ENCODE results near the gene CACNA1D. TPM values are rescaled to one million over a fixed set of nuclear protein-coding genes. Genes with fewer than 3 reads are reported as not detected.

CACNA1D gene
- total RNA-seq, 2 experiments from 2014 or later = not detected

DNA sequence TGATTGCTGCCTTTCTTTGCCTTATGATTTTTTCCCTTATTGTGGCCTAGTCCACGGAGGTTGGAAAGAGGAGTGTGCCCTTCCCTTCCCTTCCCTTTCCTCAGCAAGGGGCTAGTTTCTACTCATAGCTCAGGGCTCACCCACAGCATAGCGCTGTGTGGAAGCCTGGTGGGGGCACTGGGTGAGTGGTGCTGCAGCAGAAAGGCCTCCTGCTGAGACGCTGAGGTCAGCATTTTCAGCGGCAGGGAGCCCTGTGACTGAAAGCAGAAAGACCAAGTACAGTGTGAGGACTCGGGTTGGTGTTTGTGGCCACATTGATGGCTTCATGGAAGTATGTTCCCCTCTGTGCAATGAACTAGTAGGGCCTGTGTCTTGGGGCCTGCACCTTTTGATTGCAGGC, 21.9 kb downstream of the CACNA1D start:
- TF ChIP-seq, protein P1, sequence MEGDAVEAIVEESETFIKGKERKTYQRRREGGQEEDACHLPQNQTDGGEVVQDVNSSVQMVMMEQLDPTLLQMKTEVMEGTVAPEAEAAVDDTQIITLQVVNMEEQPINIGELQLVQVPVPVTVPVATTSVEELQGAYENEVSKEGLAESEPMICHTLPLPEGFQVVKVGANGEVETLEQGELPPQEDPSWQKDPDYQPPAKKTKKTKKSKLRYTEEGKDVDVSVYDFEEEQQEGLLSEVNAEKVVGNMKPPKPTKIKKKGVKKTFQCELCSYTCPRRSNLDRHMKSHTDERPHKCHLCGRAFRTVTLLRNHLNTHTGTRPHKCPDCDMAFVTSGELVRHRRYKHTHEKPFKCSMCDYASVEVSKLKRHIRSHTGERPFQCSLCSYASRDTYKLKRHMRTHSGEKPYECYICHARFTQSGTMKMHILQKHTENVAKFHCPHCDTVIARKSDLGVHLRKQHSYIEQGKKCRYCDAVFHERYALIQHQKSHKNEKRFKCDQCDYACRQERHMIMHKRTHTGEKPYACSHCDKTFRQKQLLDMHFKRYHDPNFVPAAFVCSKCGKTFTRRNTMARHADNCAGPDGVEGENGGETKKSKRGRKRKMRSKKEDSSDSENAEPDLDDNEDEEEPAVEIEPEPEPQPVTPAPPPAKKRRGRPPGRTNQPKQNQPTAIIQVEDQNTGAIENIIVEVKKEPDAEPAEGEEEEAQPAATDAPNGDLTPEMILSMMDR (IDR thresholded peaks at IDR 0.05) = no peak
- H3K27me3 Mint-ChIP-seq = peaks cover 2% of the 10 kb centered on the region
- CTCF ChIA-PET = no interaction called here
- H3K36me3 Mint-ChIP-seq (ENCODE audit: low read depth) = no peaks in the 10 kb centered on the region
- DNase-seq (no peak), ATAC-seq (no peak)
- no peak overlapping the region for H3K27ac Mint-ChIP-seq
- H3K4me1 Mint-ChIP-seq (ENCODE audit: low read depth) = no peaks in the 10 kb centered on the region
- intact Hi-C loops (cut with micrococcal nuclease) = no loop called here
- H3K9me3 Mint-ChIP-seq = no peaks in the 10 kb centered on the region
- H3K4me3 Mint-ChIP-seq = no peak overlapping the region
- POLR2A ChIA-PET = no interaction called here

DNA sequence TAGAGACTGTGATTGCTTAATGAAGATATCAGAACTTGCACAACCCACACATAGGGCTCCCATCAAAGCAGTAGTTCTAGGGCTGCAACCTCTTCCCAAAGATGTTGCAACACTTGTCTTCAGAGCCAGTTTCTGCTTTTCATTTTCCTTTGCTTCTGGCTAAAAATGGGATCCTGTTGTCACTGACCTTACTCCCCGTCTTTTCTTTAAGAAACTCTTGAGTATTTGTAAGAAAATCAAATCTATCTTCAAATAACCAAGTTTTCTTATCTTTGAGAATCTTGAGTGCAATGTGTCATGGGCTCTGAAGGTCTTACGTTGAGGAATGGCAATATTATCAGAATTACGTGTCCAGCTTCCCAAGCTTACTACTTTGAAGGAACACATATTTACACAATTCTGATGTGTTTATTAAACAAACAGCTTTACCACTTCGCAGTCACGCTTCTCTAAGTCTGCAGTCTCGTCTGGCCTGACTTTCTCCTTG, 24.1 kb downstream of the CACNA1D start:
- ChIA-PET CTCF (no interaction called here), POLR2A (interaction anchor here (0.6 kb wide), 1 partner anchor 242 kb away, joined by 3 read pairs; no protein-coding TSS in a partner anchor)
- TF ChIP-seq, protein P1 (IDR thresholded peaks at IDR 0.05) = no peak
- ATAC-seq = no peak
- Mint-ChIP-seq H3K27me3 (peaks cover 5% of the 10 kb centered on the region), H3K27ac (no peak overlapping the region), H3K4me3 (no peak overlapping the region), H3K36me3 (ENCODE audit: low read depth) (no peaks in the 10 kb centered on the region), H3K4me1 (ENCODE audit: low read depth) (no peaks in the 10 kb centered on the region), H3K9me3 (no peaks in the 10 kb centered on the region)
- DNase-seq = no peak
- intact Hi-C loops (cut with micrococcal nuclease) = no loop called here

DNA sequence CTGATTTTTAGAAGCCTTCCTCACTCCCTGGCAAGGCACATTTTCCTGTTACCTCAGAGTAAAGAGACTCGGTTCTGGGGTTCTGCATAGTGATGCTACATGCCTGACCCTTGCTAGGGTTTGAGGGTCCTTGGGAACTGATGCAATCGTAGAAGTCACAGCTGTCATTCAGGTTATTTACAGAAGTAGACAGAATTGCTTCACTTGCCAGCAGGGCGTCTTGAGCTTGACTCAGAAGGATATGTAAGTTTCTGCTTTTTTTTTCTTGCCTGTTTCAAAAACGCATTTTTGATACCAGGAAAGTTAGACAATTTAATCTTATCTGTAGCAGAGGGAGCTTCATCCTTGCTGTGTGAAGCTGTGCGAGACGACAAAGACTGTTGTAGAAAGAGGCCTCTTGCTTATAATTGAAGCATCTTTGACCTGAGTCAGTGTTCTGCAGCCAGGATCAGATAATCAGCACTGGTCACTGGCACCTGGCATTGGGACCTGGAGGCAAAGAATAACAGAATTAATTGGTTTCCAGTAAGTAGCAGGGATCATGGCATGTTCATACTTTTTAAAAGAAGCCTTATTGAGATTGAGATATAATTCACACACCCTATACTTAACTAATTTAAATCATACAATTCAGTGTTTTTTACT, 24.8 kb downstream of the CACNA1D start:
- POLR2A ChIA-PET = interaction anchor here (0.6 kb wide), 1 partner anchor 242 kb away, joined by 3 read pairs; no protein-coding TSS in a partner anchor
- intact Hi-C loops (cut with micrococcal nuclease) = no loop called here

DNA sequence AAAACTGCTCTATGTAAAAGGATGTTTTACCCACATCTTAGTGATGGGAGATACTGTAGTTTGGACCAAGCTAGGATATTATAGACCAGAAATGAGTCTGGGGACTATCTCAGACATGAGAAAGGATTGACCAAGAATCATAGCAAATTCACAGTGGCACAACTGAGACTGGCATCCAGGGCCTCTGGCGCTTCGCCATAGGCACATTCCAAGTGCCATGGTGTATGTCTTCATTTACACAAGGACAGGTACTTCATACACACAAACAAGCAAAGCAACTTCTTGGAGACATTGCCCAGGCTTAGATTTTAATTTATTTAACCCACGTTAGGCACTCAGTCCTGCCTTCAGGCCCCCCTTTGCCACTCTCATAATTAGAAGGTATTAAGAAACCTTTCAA, 28.9 kb downstream of the CACNA1D start:
- intact Hi-C loops (cut with micrococcal nuclease) = no loop called here
- peaks cover 8% of the 10 kb centered on the region for H3K27me3 Mint-ChIP-seq
- ChIA-PET POLR2A (no interaction called here), CTCF (no interaction called here)
- H3K4me3 Mint-ChIP-seq = no peak overlapping the region
- no peaks in the 10 kb centered on the region for H3K4me1 Mint-ChIP-seq (ENCODE audit: low read depth)
- ATAC-seq = no peak
- no peaks in the 10 kb centered on the region for H3K36me3 Mint-ChIP-seq (ENCODE audit: low read depth)
- H3K9me3 Mint-ChIP-seq = no peaks in the 10 kb centered on the region
- no peak for DNase-seq
- H3K27ac Mint-ChIP-seq = no peak overlapping the region
- TF ChIP-seq, protein P1 (IDR thresholded peaks at IDR 0.05) = no peak

More for the DNA sequence above, 24.8 kb downstream of the CACNA1D start:
- ATAC-seq = no peak
- CTCF ChIA-PET = interaction anchor here (0.7 kb wide), 1 partner anchor 16 kb away, joined by 3 read pairs; no protein-coding TSS in a partner anchor
- DNase-seq = no peak
- TF ChIP-seq, protein P1 (IDR thresholded peaks at IDR 0.05) = no peak
- Mint-ChIP-seq H3K4me1 (ENCODE audit: low read depth) (no peaks in the 10 kb centered on the region), H3K4me3 (no peak overlapping the region), H3K27me3 (peaks cover 7% of the 10 kb centered on the region), H3K9me3 (no peaks in the 10 kb centered on the region), H3K27ac (no peak overlapping the region), H3K36me3 (ENCODE audit: low read depth) (no peaks in the 10 kb centered on the region)

DNA sequence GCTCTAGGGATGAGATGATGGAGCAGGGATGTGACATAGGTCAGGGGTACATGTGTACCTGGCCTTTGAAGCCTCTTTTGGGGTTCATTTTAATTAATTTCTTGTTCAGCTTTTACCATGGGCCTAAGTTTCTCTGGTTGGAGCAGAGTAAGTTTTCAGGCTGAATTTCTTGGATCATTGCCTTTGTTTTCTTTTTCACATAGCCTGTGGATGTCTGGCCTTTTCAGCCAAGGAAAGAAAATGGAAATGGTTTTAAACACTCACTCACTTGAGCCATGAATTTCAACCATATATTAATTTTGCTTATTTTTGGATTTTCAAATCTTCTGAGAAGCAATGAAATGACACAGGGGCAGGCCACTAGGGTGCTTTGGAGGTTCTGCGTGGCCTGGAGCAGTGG, 30.2 kb downstream of the CACNA1D start:
- TF ChIP-seq, protein P1 (IDR thresholded peaks at IDR 0.05) = no peak
- CTCF ChIA-PET = no interaction called here
- H3K36me3 Mint-ChIP-seq (ENCODE audit: low read depth) = no peaks in the 10 kb centered on the region
- DNase-seq (no peak), ATAC-seq (no peak)
- H3K27me3 Mint-ChIP-seq = peaks cover 8% of the 10 kb centered on the region
- no peak overlapping the region for H3K4me3 Mint-ChIP-seq
- no peak overlapping the region for H3K27ac Mint-ChIP-seq
- H3K9me3 Mint-ChIP-seq = no peaks in the 10 kb centered on the region
- intact Hi-C loops (cut with micrococcal nuclease) = no loop called here
- POLR2A ChIA-PET = no interaction called here
- no peaks in the 10 kb centered on the region for H3K4me1 Mint-ChIP-seq (ENCODE audit: low read depth)

All from activated CD8-positive, alpha-beta T cell treated with anti-CD3 and anti-CD28 coated beads for 36 hours (primary cell).